ENCODE measurements around the gene PCNP. TPM values are rescaled to one million over a fixed set of nuclear protein-coding genes. Genes with fewer than 3 reads are reported as not detected.
A peak's percentile ranks its signal among the peaks of the same experiment; 100 is the strongest.

The PCNP gene
- polyA plus RNA-seq, 1 of the 3 experiments (the other 2 are of a cell fraction): 45.8 TPM

- Histone ChIP-seq H3K27ac (ENCODE audit: low read depth in 2 of 2, low read length in 1 of 2) (no peak overlapping the region), H3K9me2 (no peaks in the 10 kb centered on the region), H3K4me1 (ENCODE audit: control insufficient read depth in 1 of 2, insufficient read depth in 2 of 2, low read depth in 1 of 2, low read length in 1 of 2) (no peaks in the 10 kb centered on the region; a peak in 1 of 4 replicates), H3K4me2 (no peak overlapping the region), H3K36me3 (replicated peaks in 1 of 2; ENCODE audit: control insufficient read depth in 1 of 2, insufficient read depth in 2 of 2, low read length in 1 of 2) (no peaks in the 10 kb centered on the region), H3F3A (replicated peaks; ENCODE audit: insufficient read depth) (peaks cover 4% of the 10 kb centered on the region), H2AFZ (ENCODE audit: low read depth) (no peak overlapping the region), H3K79me2 (ENCODE audit: insufficient read depth) (no peaks in the 10 kb centered on the region), H3K4me3 (ENCODE audit: low read depth in 2 of 2, low read length in 1 of 2) (no peak overlapping the region), H3K27me3 (ENCODE audit: insufficient read depth) (no peaks in the 10 kb centered on the region), H4K20me1 (ENCODE audit: insufficient read depth) (no peaks in the 10 kb centered on the region), H3K9ac (no peak overlapping the region), H3K9me3 (no peaks in the 10 kb centered on the region)
- no peak for TF ChIP-seq USF2 (IDR thresholded peaks at IDR 0.05; ENCODE audit: borderline replicate concordance, low read depth, low read length)
- no peak for TF ChIP-seq FOXM1 (IDR thresholded peaks at IDR 0.05; ENCODE audit: low read depth)
- TF ChIP-seq TAF1 (IDR thresholded peaks at IDR 0.05; ENCODE audit: borderline replicate concordance, low read depth, low read length): no peak
- no peak for TF ChIP-seq TCF12 (IDR thresholded peaks at IDR 0.05)
- no peak for TF ChIP-seq RXRA (IDR thresholded peaks at IDR 0.05; ENCODE audit: borderline replicate concordance, low read depth)
- no peak for TF ChIP-seq USF1 (IDR thresholded peaks at IDR 0.05; ENCODE audit: borderline replicate concordance, low read depth)
- no peak for TF ChIP-seq SIN3A (IDR thresholded peaks at IDR 0.05; ENCODE audit: borderline replicate concordance, low read depth, low read length)
- TF ChIP-seq CHD2 (IDR thresholded peaks at IDR 0.05; ENCODE audit: low read length, partially characterized antibody): no peak
- no peak for TF ChIP-seq JUND (IDR thresholded peaks at IDR 0.05)
- no peak for TF ChIP-seq FOXJ3 (CRISPR knock-in tag; IDR thresholded peaks at IDR 0.05)
- TF ChIP-seq RAD21 (IDR thresholded peaks at IDR 0.05; ENCODE audit: low read length): no peak
- no peak for TF ChIP-seq EP300 (IDR thresholded peaks at IDR 0.05; ENCODE audit: borderline replicate concordance in 1 of 2, low read depth in 1 of 2, low read length in 1 of 2)
- TF ChIP-seq TEAD4 (IDR thresholded peaks at IDR 0.05; ENCODE audit: borderline replicate concordance, insufficient read depth): no peak
- ChIA-PET POLR2A (no interaction called here), CTCF (interaction anchor here (1.3 kb wide), 1 partner anchor 28 kb away, joined by 3 read pairs; no protein-coding TSS in a partner anchor)
- WGBS (ENCODE audit: low lambda C conversion rate): 77% methylated on average over 9 of the region's 9 CpGs
- no peak for DNase-seq
Observed at GRCh38 chr3:101635345-101635744, 61.4 kb downstream of the PCNP start.

- CTCF ChIA-PET: interaction anchor here (1.1 to 1.3 kb wide), 2 partner anchors 16 to 27 kb away, joined by 3 read pairs; no protein-coding TSS in a partner anchor
- no peaks in the 10 kb centered on the region for H3K9me2 ChIP-seq
- no peak overlapping the region for H3K4me3 ChIP-seq (ENCODE audit: low read depth in 2 of 2, low read length in 1 of 2)
- no peaks in the 10 kb centered on the region for H3K36me3 ChIP-seq (replicated peaks in 1 of 2; ENCODE audit: control insufficient read depth in 1 of 2, insufficient read depth in 2 of 2, low read length in 1 of 2)
- no peaks in the 10 kb centered on the region for H4K20me1 ChIP-seq (ENCODE audit: insufficient read depth)
- no peaks in the 10 kb centered on the region for H3K27me3 ChIP-seq (ENCODE audit: insufficient read depth)
- no peaks in the 10 kb centered on the region for H3K9me3 ChIP-seq
- no peak overlapping the region for H3K4me2 ChIP-seq
- H3K79me2 ChIP-seq (ENCODE audit: insufficient read depth): no peaks in the 10 kb centered on the region
- no peaks in the 10 kb centered on the region for H3F3A ChIP-seq (replicated peaks; ENCODE audit: insufficient read depth)
- no peaks in the 10 kb centered on the region; a peak in 1 of 4 replicates for H3K4me1 ChIP-seq (ENCODE audit: control insufficient read depth in 1 of 2, insufficient read depth in 2 of 2, low read depth in 1 of 2, low read length in 1 of 2)
- H3K9ac ChIP-seq: no peak overlapping the region
- TF ChIP-seq EZH2phosphoT487 (IDR thresholded peaks at IDR 0.05; ENCODE audit: borderline replicate concordance, low read depth): no peak
- TF ChIP-seq SMC3 (IDR thresholded peaks at IDR 0.05; ENCODE audit: low read depth, low read length): peak; percentile 43
- TF ChIP-seq TEAD4 (IDR thresholded peaks at IDR 0.05; ENCODE audit: borderline replicate concordance, insufficient read depth): no peak
- peak; percentile 64 for TF ChIP-seq RAD21 (IDR thresholded peaks at IDR 0.05; ENCODE audit: low read length)
- no peak for TF ChIP-seq USF2 (IDR thresholded peaks at IDR 0.05; ENCODE audit: borderline replicate concordance, low read depth, low read length)
- peak; percentile 60 for TF ChIP-seq CTCF (IDR thresholded peaks at IDR 0.05)
- H3K27ac ChIP-seq (ENCODE audit: low read depth in 2 of 2, low read length in 1 of 2): no peak overlapping the region
- POLR2A ChIA-PET: no interaction called here
- 53% methylated on average over 18 of the region's 18 CpGs for WGBS (ENCODE audit: low lambda C conversion rate)
- DNase-seq: peak; percentile 56
- no peak overlapping the region for H2AFZ ChIP-seq (ENCODE audit: low read depth)
Observed at GRCh38 chr3:101635954-101636798, 62.2 kb downstream of the PCNP start.
